HG03342 (cell line): ENCODE results near the gene TMEM147.

Experiments used
- ATAC-seq: cut with Tn5 transposase; IDR thresholded peaks from one replicate; pipeline ENCODE4 v1.9.1; 2021; ENCODE audit warnings: mild to moderate bottlenecking, moderate library complexity; ENCODE audit not compliant: unreplicated experiment

TMEM147 gene, protein sequence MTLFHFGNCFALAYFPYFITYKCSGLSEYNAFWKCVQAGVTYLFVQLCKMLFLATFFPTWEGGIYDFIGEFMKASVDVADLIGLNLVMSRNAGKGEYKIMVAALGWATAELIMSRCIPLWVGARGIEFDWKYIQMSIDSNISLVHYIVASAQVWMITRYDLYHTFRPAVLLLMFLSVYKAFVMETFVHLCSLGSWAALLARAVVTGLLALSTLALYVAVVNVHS

GRCh38 chr19:35545001-35545854 lies at the start of gene TMEM147:
Gene TMEM147, plus strand, starts transcription at chr19:35545626. Its CDS starts 114 bp downstream, at chr19:35545740.
- peak; percentile 73 for ATAC-seq

- no peak for ATAC-seq
These were observed 48.0 kb upstream of the TMEM147 start for GRCh38 chr19:35497406-35497805.

DNA sequence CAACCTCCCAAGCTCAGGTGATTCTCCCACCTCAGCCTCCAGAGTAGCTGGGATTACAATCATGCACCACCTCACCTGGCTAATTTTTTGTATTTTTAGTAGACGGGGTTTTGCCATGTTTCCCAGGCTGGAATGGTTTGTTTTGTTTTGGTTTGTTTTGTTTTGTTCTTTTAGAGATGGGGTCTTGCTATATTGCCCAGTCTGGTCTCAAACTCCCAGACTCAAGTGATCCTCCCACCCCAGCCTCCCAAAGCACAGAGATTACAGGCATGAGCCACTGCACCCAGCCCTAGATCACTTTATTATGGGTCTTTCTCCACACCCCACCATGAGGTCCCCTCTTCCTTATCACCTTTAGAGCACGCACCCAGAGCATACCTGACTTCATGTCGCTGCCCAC lies 47.2 kb upstream of the TMEM147 start:
- no peak for ATAC-seq

DNA sequence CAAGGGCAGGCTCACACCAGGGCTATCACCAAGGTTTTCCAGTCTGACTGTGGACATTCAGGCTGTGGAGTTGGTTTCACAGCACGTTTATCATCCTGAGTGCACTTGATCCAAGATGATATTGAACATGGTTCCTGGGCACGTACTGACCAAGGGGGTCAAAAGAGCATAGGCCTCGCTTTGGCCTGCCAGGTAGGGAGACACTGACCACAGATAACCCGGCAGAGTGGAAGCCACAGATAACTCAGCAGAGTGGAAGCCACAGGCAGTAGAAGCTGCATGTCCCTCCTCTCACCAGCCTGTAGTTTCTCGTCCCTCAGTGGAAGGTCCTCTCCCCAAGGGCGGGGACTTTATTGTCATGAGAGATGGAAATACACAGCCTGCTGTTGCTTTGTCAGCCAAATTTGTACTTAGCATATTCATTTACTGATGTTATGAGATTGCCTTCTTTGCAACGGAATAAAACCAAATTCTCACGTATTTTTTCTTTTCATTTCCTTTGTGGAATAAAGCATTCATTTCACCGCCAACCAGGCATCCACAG lies 46.4 kb upstream of the TMEM147 start:
- no peak for ATAC-seq

DNA sequence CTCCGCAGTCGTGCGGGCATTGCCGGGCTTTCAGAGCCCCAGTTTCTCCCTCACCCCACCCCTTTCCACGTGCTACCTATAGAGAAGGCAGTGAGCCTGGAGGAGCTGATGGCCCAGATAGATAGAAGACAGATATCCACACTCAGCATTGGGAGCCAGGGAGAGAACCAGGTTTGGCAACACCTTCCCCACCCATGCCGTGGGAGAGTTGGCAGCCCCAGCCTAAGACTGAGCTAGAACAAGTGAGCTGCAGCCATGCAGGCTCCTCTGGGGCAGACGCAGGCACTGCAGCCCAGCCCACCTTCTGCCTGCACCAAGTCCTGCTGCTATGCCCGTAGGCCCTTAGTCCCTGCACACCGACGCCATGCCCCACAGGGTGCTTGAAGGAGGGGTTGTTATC lies 44.8 kb upstream of the TMEM147 start:
- ATAC-seq = no peak

DNA sequence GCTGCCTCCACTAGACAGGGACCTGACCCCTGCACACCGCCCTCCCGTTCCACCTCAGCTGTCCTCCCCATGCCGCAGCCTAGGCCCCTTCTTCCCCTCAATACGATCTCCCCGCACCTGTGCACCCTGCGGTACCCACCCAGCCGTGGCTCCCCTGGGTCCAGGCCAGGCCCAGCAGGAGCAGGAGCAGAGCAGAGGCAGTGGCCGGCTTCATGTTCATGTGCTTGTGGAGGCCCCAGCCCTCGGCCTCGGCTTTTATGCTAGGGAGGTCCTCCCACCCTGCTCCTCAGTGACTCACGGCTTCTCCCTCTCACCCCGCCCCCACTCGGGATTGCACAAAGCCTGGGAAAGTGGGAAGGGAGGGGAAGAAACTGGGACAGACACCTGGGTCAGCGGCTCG lies 43.7 kb upstream of the TMEM147 start:
- ATAC-seq = no peak

DNA sequence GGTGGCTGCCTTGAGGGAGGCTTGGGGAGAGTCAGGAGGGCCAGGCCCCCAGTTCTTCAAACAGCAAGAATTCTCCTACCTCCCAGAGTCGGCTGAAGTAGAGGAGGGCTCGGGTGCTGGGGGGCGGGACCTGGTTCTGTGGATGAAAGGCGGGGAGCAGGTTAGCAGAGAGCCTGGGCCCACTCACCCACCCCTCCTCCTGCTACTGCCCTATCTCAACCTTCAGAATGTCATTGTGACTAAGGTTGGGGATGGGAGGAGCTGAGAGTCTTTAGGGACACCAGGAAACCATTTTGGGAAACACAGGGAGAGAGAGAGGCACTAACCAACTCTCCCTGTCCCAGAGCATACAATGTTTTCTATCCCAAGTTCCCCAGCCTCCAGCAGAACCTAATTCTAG lies 42.7 kb upstream of the TMEM147 start:
- no peak for ATAC-seq

- no peak for ATAC-seq
These were observed 39.4 kb upstream of the TMEM147 start for GRCh38 chr19:35506011-35506410.

- ATAC-seq = no peak
These were observed 37.9 kb upstream of the TMEM147 start for GRCh38 chr19:35507561-35507960.

DNA sequence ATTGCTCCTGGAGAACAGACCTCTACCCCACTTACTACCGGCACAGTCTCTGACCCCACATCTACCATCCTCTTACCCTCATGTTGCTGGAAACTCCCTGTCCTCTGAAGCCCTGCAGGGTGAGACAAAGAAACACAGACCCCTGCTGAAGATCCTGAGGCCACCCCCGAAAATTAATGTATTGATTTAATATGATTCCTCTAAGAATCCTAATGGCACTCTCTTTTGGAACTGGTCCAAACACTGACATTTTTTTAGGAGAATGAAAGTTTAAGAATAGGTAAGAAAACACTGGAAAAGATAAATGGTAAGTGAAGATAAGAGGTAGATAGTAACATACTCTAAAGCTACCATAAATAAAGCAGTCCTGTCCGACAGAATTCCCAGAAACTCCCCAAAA lies 37.3 kb upstream of the TMEM147 start:
- ATAC-seq = no peak

DNA sequence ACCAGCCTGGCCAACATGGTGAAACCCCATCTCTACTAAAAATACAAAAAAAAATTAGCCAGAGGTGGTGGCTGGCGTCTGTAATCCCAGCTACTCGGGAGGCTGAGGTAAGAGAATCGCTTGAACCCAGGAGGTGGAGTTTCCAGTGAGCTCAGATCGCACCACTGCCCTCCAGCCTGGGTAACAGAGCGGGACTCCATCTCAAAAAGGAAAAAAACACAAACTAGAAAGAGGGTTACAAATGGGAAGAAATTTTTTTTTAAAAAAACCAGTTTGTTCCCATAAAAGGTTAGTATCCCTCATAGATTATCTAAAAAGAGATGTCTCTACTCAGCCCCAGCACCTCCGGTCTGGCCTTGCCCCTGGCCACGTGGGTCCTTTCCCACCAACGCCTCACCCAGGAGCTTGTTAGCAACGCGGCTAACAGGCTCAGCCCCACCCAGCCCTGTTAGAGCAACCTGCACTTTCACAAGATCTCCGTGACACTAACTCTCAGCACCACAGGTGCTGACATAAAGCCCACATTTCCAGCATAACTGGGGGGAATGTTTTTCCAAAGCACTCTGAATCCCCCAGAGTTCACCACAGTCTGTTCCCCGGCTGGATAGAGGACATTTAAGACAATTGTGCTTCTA lies 36.3 kb upstream of the TMEM147 start:
- no peak for ATAC-seq

- ATAC-seq = peak; percentile 55
These were observed 35.4 kb upstream of the TMEM147 start for GRCh38 chr19:35509861-35510625.

DNA sequence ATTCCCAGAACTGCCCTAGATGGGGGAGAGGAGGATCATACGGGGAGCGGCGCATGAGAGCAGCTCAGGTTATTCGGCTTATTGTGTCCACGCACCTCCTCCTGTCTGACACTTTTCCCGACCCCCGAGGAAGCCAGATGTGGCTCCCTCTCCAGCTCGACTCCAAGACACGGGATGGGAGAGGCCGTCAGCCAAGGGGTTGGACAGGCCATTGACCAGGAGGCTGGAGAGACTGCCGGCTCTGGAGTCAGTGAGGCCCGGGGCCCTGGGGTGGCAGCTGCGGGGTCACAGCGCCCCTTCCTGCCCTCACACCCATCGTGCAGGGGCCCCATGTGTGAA lies 34.8 kb upstream of the TMEM147 start:
- no peak for ATAC-seq

DNA sequence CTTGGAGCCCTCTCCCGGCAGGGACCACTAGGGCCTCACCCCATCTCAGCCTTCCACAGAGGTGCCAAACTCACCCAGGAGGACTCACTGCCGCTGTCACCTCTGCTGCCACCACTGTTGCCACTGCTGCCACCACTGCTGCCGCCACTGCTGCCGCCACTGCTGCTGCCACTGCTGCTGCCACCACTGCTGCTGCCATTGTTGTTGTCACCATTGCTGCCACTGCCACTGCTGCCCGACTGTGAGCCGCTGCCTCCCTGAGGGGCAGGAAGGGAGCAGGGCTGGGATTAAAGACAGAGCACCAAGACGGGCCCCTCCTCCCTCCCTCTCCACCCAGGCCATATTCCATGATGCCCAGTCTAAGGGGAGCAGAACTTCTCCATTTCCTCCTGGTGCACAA lies 34.1 kb upstream of the TMEM147 start:
- no peak for ATAC-seq

GRCh38 chr19:35512831-35513627 lies 32.4 kb upstream of the TMEM147 start:
- no peak for ATAC-seq

- ATAC-seq = no peak
These were observed 31.7 kb upstream of the TMEM147 start, which contains the start of gene DMKN for GRCh38 chr19:35513628-35514281. Gene DMKN, minus strand, starts transcription at chr19:35513649. Its CDS starts 174 bp downstream, at chr19:35513475.

GRCh38 chr19:35514282-35514809 lies 31.1 kb upstream of the TMEM147 start:
- ATAC-seq = no peak

GRCh38 chr19:35516310-35516709 lies 29.1 kb upstream of the TMEM147 start:
- ATAC-seq = no peak

DNA sequence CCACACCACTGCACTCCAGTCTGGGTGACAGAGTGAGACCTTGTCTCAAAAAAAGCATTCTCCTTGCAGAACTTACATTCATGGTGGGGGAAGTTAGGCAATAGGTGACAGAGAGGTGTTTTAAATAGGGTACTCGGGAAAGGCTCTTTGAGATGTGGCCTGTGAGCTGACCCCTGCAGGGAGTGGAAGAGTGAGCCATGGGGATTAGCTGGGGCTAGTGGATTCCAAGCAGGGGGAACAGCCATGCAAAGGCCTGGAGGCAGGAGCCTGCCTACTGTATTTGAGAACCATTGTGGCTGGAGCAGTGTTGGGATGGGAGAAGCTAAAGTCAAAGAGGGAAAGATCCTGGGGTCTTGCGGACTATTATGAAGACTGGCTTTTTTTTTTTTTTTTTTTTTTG lies 28.1 kb upstream of the TMEM147 start:
- ATAC-seq = no peak
